IPS-NIHi7 (cell line): Measurements from ENCODE around the gene SOBP.

Experiments used
- DNase-seq: peaks from one replicate; pipeline ENCODE4 v3.0.0; 2012; ENCODE audit warnings: mixed read lengths; ENCODE audit errors: extremely low spot score

SOBP gene

GRCh38 chr6:107639511-107639910 is 149.6 kb downstream of the SOBP start:
- no peak for DNase-seq

DNA sequence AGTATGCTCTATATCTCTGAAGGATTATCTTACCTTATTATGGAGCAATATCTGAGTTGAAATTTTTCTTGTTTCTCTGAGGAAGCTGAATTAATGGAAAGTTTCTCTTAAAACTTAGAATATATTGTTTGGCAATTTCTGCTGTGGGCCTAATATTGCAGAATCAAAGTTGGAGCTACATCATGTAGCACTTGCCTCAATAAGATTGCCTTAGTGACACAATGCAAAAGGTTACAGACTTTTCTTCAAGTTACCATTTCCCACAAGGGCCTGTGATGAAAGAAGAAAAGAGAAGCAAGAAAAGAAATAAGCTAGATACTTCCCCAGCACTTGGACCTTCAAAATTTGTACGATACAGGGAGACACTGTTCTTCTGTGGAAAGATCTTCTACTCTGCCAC is 151.2 kb downstream of the SOBP start:
- DNase-seq: no peak

GRCh38 chr6:107641500-107641941 is 151.6 kb downstream of the SOBP start:
- DNase-seq: no peak

- no peak for DNase-seq
Measured at GRCh38 chr6:107642095-107642860, 152.4 kb downstream of the SOBP start.

GRCh38 chr6:107642861-107643328 is 153.0 kb downstream of the SOBP start:
- no peak for DNase-seq

DNA sequence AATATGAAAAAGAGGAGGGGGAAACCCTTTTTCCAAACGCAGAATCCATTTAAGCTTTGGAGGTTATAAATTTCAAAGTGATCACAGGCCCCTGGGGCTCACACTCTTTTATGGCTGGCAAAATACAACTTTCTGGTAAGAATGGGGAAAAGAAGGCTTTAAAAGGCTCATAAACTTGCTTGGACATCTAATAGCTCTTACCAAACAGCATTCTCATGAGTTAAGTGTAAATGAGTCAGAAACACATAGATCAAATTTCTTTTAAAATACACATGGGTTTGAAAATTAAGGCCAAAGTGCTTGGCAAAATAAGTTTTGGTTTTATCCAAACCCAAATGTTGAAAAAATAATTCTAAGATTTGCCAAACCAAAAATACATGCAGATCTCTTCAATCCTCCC is 154.6 kb downstream of the SOBP start:
- DNase-seq: no peak

DNA sequence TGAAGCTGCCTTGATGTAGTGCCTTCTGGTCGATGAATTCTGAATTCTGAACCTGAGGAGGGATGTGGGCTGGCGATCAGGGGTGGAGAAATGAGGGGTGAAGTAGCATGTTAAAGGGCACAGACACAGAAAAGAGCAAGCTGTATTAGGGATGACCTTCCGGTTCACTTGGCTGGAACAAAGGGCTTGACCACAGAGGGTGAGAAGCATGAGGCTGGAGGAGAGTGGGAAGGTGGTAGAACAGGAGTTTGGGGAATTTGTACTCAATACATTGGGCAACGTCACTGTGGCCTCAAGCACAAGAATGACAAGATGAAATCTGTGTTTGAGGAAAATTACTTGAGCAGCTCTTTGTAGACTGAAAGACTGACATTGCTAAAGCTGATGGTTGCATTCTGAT is 155.8 kb downstream of the SOBP start:
- DNase-seq: no peak

- no peak for DNase-seq
Measured at GRCh38 chr6:107646176-107646575, 156.3 kb downstream of the SOBP start.

DNA sequence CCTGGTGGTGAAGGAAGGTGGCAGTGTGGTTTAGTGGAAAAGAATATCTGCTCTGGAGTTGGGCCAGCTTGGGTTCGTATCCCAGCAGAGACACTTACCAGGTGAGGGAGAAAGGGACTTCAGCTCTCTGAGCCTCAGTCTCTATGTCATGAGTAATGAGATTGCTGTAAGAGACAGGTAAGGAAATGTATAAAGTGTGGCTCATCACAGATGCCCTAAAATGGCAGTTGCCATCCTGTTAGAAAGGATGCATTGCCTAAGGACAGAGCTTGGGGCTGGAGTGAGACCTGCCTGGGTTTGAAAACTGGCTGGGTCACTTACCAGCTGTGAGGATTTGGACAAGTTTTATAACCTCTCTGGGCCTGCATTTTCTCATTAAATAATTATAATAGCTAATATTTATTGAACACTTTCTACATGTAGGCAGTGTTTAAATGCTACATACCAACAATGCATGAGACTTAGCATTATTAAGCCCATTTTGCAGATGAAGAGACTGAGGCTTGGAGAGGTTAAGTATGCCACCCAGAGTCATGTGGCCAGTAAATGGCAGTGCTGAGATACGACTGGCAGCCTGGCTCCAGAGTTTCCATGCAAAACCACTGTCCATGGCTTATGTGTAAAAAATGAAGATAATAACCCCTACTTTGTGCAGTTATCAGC is 157.0 kb downstream of the SOBP start:
- DNase-seq: no peak

DNA sequence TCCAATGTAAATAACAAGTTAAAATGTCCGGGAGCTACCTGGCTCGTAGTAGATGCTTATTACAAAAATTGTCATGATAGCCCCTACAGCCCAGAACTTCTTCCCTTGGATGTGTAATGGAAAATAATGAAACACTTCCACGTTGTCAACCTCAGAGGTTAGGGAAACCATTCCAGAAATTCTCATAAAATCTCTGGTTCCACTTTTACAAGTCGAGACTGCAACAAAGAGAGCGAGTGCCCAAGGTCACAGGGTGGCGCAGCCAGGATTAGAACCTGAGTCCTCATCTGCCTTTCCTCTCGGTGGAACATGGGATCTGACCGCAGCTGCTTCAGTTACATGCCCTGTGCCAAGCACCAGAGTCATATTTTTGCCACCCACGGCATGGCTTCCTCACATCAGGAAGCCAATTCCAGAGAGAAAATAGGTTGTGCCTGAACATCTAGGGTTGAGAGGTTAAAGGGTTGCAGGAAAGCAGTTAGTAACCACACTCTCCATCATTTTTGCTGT is 157.6 kb downstream of the SOBP start:
- no peak for DNase-seq

DNA sequence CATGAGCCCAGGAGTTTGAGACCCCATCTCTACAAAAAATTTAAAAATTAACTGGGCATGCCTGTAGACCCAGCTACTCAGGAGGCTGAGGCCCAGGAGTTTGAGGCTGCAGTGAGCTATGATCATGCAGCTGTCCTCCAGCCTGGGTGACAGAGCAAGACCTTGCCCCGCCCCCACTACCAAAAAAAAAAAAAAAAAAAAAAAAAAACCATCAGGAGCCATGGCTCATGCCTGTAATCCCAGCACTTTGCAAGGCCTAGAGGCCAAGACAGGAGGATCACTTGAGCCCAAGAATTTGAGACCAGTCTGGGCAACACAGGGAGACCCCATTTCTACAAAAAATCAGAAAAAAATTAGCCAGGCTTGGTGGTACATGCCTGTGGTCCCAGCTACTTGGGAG is 159.1 kb downstream of the SOBP start:
- no peak for DNase-seq

DNA sequence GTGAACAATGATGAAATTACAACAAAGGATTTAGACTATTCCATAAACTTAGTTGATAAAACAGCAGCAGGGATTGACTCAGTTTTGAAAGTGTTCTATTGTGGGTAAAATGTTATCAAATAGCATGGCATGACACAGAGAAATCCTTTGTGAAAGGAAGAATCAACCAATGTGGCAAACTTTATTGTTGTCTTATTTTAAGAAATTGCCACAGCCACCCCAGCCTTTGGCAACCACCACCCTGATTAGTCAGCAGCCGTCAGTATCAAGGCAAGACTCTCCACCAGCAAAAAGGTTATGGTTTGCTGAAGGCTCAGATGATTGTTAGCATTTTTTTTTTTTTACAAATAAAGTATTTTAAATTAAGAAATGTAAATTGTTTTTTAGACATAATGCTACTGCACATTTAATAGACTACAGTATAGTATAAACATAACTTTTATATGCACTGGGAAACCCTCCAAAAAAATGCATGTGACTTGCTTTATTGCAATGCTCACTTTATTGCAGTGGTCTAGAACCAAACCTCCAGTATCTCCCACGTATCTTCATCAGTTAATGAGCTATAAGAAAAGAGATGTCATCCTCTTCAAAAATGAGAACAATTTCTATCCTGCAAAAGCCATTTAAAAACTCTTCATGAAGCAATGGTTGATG is 162.7 kb downstream of the SOBP start:
- no peak for DNase-seq

GRCh38 chr6:107653183-107653580 is 163.3 kb downstream of the SOBP start:
- DNase-seq: no peak

DNA sequence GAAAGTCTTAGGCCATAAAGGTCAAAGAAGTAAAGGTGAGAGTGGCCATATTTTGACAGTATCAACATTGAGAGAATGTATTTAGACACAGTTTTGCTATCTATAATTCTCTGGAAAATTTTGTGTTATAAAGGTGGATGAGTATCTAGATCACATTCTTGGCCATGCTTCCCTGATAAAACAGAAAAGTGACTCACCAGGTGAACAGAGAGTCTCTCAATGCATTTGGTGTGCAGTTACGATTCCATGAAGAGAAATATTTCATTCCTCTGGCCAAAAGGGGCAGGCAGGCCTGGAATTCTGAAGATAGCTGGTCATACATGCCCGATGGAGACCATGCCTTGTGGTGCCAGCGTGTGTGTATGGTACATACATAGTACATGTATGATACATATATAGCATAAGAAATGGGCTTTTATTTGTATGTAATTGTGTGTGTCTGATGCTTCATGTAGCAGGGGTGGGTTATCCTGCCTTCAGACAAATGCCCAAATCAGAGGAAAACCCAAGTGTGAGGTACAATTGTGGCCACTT is 164.0 kb downstream of the SOBP start:
- DNase-seq: no peak

DNA sequence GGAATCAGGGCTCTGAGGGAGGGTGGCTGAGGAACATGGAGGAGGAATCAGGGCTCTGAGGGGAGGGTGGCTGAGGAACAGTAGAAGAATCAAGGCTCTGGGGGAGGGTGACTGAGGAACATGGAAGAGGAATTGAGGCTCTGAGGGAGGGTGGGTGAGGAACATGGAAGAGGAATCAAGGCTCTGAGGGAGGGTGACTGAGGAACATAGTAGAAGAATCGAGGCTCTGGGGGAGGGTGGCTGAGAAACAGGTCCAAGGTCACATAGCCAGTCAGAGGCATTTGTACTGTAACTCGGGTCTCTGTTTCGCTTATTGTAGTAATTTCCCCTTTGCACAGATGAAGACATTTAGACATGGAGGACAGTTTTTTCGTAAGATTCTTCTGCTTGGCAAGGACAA is 164.8 kb downstream of the SOBP start:
- DNase-seq: no peak

GRCh38 chr6:107655245-107655644 is 165.3 kb downstream of the SOBP start:
- peak; percentile 73 for DNase-seq

DNA sequence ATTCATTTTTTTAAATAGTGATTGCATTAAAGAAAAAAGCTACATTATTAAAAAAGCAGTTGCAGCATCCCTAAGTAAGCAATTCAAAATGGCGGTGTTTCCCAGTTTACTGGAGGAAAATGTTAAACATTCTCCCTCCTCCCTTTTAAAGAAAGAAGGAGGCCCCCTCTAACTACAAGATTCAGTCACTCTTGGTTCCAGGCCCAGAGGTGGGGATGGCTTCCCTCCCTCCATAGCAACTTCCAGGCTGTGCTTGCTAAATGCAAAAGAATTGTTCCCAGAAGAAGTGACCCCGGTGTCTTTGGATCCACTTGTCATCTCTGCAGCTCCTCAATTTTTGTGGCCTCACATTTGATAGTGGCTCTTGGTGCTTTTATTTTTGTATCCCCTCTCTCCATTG is 165.9 kb downstream of the SOBP start:
- DNase-seq: no peak

DNA sequence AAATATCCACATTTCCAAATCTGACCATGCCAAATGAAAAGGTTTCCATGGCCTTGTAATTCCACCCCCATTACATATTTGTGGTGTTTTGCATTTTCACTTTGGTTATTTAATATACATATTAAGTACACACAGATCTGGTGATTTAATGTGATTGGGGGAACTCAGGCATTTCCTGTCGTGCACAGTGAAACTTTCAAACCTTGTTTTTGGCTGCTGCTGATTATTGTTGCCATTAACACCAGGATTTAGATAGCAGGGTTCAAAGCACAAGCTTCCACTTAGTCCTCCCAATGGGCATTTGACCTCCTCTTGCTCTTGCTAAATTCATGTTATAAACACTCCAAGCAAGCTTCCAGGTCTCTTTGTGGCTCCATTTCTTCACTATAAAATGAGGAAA is 166.5 kb downstream of the SOBP start:
- no peak for DNase-seq

GRCh38 chr6:107656883-107657282 is 167.0 kb downstream of the SOBP start:
- DNase-seq: no peak

- DNase-seq: no peak
Measured at GRCh38 chr6:107657373-107657754, 167.4 kb downstream of the SOBP start.

GRCh38 chr6:107657755-107658461 is 168.0 kb downstream of the SOBP start:
- DNase-seq: peak; percentile 38
